EH (cell line): ENCODE data around the gene SBK1.
"Not testable (repeated sequence)": the region's sequence is repeated elsewhere in the genome, so short reads cannot be mapped to it uniquely, and the experiment has no call there.

ENCODE experiments used
- DNase-seq: peaks from one replicate; pipeline ENCODE4 v3.0.0-alpha.2; 2015; ENCODE audit warnings: low read depth

SBK1 gene

DNA sequence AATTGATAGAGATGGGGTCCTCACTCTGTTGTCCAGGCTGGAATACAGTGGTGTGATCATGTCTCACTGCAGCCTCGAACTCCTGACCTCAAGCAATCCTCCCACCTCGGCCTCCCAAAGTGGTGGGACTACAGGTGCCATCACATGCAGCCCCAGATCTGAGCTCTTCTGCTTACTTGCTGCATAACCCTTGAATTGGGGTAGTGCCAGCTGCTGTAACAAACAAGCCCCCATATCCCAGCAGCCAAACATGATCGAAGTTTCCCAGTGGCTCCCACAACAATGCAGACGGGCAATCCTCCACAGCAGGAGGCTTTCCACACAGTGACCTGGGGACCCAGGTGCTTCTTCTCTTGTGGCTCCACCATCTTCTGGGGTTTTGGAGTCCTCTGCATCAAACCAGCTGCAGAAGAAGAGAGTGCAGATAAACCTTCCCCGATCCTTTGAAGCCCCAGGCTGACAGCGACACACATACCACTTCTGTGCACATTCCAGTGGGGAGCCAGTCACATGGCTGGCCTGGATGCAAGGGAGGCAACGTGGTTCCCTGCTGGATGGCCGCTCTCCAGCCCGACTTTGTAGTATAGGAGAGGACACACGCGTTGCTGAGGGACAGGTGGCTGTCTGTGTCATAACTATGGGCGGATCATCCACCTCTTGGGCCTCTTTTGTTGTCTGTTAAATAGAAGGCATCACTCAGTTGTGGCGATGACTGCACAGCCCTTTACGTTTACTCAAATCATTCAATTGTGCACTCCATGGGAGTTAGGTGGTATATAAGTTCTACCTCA is 16.7 kb downstream of the SBK1 start:
- no peak for DNase-seq

DNA sequence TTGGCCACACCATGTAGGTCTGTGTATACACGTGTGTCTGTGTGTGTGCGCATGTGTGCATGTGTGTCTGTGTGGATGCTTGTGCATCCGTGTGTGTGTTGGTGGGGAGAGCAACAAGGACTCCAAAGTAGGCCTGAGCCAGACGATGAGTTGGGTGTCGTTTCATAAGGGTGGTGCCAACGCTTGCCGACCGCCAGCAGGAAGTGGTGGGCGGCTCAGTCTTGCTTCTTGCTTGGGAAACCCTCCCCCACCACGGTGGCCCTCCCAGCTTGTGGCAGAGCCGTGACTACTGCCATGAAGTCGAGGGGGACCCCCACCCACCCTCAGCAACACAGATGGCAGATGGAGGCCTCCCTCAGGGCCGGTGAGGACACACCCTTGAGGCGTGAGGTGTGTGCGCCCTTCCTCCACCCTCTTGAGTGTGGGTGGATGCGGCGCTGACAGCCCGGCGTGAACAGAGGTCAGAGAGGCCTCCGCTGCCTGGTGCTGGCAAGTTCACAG is 17.5 kb downstream of the SBK1 start:
- no peak for DNase-seq

DNA sequence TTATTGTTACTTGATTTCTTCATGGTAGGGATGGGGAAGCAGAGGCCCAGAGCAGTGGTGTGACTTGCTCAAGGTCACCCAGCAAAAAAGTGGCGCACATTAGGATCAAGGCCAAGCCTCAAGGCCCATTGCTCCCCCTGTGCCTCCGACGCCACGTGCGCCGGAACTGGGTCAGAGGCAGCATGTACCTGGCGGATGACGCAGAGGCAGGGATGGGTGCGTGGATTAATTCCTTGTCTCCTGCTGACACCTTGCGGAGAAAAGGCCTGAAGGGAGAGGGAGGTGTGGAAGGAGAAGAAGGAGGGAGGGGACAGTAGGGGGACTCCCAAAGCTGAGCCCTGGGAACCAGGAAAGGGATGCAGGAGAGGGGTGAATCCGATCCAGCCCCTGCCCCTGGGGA is 18.5 kb downstream of the SBK1 start:
- no peak for DNase-seq

DNA sequence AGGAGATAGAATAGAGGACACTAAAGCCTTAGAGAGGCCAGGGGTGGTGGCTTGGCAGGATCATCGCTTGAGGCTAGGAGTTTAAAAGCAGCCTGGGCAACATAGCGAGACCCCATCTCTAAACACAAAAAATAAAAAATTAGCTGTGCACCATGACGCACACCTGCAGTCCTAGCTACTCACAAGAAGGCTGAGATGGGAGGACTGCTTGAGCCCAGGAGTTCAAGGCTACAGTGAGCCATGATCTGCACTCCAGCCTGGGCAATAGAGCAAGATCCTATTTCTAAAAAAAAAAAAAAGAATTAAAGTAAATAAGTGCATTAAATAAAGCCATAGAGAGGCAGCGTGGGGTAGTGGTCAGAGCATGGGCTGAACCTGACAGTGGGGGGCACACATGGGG is 19.1 kb downstream of the SBK1 start:
- no peak for DNase-seq

DNA sequence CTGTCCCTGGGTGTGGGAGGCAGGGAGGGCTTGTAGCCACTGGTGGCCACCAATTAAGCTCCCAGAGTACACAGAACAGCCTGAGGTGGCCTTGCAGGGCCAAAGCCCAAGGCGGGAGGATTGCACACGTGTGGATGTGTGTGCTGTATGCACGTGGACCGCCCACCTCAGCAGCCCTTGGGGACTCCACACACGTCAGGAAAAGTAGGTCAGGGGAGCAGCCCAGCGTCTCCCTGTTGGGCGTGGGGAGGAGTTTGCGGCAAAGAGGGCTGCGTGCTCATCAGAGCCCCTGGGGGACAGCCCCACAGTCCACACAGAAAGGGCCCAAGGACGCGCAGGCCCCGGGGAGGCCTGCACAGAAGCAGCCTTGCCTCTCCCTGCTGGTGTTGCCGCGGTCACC is 19.6 kb downstream of the SBK1 start:
- no peak for DNase-seq

DNA sequence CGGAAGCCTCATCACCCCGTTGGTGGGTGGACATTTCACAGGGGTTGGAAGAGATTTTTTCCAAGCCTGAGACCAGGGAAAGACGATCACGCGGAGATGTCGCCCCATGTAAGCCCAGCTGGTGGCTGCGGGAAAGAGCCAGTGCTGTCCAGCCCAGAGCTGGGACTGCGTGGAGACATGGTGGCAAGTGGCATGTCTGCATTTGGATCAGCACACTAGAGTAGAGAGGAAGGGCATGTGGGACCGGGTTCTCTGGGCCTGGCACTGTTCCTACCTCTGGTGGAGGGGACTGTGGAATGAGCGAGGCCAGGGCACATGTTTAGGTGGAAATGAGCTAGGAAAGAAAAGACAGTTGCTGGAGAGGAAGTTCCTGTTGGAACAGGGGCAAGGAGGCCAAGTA is 20.0 kb downstream of the SBK1 start:
- no peak for DNase-seq

DNA sequence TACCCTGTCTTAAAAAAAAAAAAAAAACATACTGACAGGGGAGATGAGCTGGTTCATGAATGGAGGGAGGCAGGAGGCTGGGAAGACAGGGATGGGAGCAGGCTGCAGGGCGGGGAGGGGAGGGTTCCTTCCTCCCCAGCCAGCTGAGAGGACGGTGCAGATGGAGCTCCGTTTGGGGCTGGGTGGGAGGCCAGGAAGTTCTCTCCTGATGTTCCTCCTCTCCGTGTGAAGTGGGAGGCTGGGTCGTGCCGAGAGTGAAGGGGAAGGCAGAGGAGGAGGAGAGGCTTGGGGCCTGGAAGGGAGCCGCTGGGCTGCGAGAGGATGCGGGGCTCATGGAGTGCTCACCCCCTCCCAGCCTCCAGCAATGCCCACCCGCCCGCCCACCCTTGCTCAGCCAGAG is 21.3 kb downstream of the SBK1 start:
- DNase-seq, result no peak

DNA sequence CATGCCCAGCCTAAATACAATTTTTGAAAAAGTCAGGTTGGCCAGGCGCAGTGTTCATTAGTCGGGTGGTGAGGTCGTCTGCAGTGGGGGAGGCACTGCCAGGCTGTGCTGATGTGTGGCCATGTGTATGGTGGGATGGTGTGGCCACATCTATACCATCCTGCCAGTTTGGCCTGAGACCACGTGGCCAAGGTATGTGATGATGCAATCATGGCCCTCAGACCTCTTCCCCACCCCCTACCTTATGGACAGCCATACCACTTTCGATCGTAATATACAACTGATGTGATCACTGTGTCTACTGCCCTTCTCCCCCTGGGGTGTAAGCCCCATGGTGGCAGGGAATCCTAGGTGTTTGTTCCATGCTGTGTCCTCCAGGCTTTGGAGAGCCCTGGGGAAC is 23.7 kb downstream of the SBK1 start:
- DNase-seq, result no peak

DNA sequence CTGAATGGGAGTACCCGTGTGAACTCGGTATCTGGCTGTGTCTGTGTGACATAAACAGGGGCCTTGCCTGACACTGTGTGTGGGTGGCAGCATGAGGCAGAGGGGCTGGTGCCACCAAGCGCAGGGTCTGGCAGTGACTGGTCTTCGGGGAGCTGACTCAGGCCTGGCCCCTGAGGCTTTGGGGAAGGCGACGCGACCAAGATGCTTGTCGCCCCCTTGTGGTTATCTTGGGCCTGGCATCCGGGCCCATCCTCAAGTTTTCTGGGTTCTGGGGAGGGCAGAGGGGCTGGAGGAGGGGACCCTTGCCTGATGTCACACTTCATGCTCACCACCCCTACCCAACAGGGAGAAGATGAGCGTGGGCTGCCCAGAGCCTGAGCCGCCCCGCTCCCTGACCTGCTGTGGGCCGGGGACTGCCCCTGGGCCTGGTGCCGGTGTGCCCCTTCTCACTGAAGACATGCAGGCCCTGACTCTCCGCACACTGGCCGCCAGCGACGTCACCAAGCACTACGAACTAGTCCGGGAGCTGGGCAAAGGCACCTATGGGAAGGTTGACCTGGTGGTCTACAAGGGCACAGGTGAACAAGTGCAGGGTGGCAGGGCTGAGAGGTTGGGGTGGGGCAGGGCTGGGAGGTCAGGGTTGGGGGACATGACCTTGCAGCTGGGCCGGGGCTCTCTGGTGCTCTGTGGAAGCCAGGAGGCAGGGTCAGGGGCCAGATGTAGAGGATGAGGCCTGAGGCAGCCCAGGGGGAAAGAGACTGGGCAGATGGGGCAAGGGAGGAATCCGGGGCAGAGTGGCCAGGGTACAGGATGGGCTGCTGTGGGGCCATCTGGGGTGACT is 24.9 kb downstream of the SBK1 start:
- DNase-seq, result peak; percentile 62

DNA sequence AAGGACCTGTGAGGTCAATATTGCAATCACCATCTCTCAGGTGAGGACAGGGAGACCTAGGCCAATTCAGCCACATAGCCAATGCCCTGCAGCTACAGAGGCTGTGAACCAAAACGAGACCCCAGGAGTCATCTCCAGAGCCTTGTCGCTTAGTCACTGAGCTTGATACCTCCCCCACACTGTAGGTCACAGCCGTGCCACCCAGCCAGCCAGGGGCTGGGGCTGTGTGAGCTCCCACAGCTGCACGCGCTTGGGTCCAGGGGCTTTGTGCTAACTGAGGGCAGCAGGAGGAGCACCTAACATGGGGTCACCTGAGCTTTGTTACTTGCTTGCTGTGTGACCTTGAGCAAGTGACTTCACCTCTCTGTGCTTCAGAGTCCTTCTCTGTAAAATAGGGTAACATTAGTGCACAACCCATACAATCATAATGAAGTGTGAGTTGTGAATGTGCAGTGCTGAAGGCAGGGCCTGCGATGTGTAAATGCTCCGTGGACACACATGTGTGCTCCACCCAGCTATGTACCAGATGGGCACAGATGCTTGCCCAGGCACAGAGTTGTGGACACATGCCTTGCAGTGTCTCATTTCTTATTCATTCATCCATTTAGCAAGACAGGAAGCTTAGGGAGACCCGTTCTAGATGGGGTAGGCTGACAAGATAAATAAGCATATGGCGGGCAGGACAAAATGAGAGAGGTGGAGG is 25.9 kb downstream of the SBK1 start:
- no peak for DNase-seq

DNA sequence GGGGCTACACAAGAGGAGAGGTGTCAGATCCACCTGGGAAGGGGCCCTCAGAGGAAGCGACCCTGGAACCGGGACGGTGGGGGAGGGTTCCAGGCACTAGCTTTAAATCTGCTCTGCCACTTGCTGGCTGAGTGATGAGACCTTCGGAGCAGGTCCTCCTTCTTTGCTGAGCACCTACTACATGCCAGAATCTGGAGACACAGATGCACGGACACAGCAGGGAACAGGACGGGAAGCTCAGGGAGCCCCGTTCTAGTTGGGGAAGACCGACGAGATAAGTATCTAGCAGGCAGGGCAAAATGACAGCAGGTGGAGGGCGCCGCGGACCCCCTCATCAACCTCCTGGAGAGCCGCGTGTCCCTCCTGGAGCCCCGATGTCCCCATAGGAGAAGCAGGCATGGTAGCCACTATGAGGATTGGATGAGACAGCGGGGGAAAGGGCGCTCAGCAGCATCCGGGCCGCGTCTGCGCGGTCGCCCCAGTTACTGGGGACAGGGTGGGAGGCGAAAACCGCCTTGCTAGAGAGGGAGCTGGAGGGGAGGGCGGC is 27.2 kb downstream of the SBK1 start:
- DNase-seq, result no peak

DNA sequence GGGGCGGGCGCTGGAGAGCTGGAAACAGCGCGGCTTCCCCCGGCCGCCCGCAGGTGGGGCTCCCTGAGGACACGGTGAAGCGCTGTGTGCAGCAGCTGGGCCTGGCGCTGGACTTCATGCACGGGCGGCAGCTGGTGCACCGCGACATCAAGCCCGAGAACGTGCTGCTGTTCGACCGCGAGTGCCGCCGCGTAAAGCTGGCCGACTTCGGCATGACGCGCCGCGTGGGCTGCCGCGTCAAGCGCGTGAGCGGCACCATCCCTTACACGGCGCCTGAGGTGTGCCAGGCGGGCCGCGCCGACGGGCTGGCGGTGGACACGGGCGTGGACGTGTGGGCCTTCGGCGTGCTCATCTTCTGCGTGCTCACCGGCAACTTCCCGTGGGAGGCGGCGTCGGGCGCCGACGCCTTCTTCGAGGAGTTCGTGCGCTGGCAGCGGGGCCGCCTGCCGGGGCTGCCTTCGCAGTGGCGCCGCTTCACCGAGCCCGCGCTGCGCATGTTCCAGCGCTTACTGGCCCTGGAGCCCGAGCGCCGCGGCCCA is 27.8 kb downstream of the SBK1 start:
- DNase-seq, result no peak

DNA sequence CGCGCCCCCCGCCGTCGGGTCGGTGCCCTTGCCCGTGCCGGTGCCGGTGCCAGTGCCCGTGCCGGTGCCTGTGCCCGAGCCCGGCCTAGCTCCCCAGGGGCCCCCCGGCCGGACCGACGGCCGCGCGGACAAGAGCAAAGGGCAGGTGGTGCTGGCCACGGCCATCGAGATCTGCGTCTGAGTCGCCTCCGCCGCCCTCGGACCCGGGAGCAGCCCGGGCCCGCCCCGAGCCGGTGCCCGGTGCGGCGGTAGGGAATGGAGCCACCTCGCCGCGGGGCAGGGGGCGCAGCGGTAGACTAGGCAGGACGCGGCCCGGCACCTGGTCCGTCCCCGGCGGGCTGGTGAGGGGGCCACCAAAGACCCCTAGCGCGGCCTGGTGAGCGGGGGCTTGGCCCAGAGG is 28.4 kb downstream of the SBK1 start:
- no peak for DNase-seq

DNA sequence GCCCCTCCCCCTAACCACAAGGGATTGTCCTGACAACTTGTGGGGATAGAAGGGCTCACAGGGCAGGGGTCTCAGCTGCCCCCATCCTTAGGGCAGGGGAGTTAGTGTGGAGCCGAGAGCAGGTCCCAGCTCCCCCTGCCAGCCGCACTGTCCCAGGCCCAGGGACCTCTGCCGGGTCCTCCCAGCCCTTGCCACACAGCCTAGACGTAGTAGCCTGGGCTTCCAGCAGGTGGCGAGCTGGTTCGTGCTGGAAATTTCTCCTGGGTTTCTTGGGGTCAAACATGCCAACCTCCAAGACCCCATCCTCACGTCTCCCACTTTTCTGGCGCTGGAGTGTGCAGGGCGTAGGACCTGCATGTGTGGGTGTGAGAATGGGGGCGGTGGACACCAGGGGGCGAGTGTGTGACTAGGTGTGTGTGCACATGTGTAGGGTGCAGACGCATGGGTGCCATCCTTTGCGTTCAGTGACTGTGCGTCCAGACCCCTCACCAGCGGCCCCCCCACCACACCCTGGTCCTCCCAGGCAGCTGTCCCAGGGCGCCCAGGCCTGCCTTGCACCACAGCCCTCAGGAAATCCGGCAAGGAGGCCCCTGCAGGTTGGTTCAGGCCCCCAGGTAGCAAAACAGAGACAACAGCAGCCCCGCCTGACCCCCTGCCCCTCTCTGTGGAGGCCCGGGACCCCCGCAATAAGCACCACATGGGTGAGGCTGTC is 29.5 kb downstream of the SBK1 start:
- DNase-seq, result peak; percentile 35

DNA sequence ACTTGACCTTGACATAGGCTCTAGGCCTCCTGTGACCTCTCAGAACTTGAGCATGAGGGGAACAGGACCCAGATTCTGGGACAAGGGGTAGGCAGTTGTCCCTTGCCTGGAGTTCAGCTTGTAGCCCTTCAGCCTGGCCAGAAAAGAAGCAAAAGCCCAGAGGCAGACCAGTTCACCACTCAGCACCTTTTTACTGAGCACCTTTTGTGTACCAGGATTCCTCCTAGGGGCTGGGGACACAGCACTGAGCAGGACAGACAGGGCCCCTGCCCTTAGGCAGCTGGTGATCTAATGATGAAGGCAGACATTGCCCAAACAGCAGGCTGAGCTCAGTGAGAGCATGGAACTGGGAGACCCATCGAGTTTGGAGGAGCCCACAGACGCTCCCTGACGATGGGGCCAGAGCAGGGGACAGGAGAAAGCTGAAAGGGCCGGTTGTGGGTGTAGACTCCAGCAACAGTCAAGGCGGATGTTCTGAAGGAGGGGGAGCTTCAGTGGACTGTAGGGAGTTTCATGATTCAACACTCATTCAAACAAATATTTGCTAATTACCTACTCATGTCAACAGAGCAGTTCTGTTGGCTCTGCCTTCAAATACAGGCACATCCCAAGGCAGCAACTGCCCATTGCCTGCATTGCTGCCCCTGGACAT is 32.0 kb downstream of the SBK1 start:
- no peak for DNase-seq

DNA sequence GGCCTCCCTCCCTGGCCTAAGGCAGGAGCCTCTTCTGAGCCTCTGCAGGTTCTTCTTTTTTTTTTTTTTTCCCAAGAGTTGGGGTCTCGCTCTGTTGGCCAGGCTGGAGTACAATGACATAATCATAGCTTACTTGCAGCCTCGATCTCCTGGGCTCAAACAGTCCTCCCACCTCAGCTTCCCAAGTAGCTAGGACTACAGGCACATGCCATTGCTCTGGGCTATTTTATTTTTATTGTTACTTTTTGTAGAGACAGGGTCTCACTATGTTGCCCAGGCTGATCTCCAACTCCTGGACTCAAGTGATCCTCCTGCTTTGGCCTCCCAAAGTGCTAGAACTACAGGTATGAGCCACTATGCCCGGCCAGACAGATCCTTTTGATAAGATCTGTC is 32.6 kb downstream of the SBK1 start:
- no peak for DNase-seq

DNA sequence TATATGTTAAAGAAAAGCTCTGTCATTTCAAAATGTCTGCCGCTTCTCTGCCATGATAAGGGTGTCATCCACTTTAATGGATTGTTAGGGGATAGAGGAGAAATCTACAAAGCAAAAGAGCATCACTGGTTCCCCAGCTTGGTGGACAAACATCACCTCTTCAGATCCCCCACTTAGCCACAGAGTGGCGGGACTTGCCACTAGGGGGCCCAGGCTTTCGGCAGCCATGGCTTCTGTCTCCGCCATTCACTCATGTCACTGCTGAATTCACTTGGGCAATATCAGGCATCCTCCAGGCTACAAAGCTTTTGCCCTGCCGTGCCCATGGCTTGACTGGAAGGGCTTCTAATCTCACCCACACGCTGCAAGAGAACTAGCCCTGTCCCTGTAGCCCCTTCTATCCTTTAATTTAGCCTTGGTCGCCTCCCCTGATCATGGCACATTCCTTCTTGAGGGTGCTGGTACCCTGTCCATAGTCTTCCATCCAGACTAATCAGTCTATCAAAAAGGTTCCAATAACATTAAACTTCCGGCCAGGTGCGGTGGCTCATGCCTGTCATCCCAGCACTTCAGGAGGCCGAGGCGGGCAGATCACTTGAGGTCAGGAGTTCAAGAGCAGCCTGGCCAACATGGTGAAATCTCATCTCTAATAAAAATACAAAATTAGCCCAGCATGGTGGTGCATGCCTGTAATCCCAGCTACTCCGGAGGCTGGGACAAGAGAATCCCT is 34.7 kb downstream of the SBK1 start:
- peak; percentile 52 for DNase-seq

DNA sequence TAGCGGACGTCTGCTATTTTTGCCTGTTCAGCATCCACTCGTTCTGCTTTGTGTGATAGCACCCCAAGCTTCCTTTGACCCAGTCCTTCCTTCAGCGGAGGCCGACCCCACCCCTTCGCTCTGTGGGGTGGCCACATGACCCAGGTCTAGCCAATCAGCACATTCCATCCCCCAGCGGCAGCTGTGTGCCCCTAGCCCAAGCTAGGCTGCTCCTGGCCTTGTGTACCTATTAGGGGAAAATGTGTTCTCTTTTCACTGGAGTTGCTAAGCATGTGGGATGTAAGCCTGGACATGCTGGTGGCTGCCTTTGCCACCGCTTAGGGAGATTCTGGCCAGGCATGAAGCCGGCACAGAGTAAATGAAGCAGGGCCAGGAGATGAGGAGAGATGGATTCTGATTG is 37.9 kb downstream of the SBK1 start:
- DNase-seq, result not testable (repeated sequence)

DNA sequence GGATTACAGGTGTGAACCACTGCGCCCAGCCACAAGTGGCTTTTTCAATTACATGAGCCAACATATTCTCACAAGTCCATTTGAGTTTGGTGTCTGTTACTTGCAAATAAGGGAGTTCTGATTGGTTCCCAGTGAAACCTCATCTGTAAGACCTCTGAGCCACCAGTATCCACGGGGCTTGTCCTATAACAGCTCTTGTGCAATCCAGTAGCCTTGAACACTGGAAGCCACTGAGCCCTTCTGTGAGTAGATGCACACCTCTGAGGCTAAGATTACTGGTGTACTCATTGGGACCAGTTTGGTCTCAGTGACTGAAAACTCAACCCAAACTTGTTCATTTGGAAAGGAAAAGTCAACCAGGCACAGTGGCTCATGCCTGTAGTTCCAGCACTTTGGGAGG is 38.7 kb downstream of the SBK1 start:
- not testable (repeated sequence) for DNase-seq

DNA sequence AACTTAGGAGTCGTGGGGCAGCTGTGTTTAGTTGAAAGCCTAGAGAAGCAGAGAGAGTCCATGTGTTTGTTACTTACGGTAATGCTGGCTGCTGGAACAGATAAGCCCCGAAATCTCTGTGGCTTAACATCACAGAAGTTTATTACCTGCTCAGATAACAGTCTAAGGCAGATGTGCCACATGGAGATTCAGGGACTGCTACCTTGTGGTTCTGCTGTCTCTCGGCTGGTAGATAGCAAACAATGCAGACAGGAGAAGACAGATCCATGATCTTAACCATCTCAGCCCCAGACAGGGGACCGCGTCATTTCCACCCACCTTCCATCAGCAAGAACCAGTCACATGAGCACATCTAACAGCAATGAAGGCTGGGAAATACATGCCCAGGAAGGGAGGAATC is 40.3 kb downstream of the SBK1 start:
- not testable (repeated sequence) for DNase-seq
